ENCODE results near the gene CDON.

The CDON gene

DNA sequence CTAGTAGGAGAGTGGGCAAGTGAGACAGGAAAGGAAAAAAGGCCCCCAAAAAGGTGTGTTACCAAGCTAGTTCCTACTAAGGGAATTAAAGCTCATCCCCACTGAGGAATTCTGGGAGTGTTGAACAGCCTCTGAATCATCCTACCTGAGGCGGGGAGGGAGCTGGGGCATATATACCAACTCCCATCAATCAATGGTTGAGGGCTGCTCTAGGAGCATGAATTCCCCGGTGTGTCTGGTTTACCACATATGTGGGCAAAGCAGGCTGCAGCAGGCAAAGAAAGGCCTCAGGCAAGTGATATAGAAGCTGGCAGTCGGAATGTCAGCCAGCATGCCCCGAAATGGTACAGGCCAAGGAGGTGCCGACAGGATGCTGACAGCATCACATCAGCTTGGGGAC is 23.6 kb upstream of the CDON start:
- H3K27ac ChIP-seq: no peak overlapping the region
- H3K4me3 ChIP-seq: no peak overlapping the region

DNA sequence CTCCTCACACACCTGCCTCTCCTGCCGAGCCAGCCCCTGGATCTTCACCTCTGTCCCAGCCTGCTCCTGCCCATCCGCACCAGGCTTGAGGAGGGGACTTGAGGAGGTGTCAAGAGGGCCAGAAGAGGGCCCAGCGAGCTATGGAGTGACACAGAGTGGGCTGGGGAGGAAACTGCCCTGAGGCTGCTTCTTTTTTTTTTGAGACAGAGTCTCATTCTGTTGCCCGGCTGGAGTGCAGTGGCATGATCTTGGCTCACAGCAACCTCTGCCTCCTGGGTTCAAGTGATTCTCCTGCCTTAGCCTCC is 21.9 kb upstream of the CDON start:
- H3K4me3 ChIP-seq: no peak overlapping the region

DNA sequence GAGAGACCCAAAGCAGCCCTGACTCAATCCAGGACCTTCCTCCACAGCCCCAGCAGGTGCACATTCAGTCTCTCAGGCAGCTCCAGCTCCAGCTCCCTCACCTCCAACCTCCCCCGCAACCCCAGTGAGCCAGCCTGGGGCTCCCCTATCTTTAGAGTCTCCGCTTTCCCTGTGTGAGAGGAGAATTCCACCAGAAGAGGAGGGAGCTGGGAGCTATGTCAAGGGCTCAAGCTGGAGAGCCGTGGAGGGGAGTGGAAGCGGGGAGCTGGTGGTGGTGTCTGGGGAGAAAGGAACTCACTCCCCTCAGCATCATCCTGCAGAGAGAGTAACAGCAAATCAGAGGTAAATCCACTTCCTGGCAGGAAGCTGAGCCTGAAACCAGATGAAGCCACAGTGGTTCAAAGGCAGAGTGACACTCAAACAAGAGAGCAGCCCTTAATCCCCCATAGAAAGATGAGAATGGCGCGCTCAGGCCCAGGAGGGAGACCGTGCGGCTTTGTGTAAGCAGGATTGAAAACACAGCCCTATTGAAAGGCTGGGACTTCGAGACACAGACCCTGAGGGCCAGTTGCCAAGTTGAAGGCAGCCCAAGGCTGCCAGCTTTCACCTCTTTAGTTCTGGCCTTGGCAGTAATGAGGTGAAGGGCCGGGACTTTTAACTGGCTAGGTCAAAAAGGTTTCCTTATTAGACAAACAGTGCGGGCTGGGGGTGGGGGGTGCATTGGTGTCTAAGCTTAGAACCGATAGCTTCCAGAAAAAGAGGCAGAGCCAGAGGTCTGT is 21.4 kb upstream of the CDON start:
- no peak overlapping the region for H3K4me3 ChIP-seq
- peak overlapping the region in 3 of 21 experiments; percentile 48 to 74 (median 56) for H3K27ac ChIP-seq

More for the DNA sequence above, 21.9 kb upstream of the CDON start:
- peak overlapping the region in 3 of 21 experiments; percentile 48 to 74 (median 56) for H3K27ac ChIP-seq

DNA sequence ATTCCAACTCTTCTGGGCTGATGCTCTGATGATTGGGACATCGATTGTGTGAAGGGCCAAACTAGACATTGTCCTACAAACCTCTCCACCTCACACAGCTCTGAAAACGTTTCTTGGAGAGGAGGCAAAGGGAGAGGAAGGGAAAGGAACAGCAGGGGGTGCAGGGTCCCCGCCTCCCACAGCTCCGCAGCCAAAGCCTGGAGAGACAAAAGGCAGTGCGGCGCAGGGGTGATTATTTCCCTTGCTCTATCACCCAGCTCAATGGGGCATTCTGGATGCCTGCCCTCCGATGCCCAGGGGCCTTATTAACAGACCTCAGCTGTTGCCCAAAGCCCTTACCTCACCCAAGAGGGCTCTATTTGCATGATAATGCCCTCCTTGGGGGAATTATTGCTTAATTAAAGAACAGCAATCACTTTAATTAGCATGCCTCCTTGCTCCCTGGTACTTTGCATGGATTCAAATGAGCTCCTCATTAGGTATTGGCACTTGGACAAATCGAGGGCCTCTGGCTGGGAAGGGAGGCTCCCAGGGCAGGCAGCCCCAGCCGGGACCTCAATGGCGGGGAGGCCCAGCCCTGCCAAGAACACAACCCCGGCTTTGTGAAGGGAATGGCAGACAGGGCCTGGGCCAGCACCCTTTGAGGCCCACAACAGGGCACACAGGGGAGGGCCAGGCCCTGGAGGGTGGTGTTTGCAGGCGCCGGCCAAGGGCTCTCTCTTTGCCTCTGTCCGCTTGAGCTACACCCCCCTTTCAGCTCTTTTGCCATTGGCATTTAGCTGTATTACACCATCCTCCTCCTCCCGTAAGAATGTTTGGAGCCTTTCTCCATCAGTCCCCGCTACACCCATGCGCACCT is 19.8 kb upstream of the CDON start:
- H3K4me3 ChIP-seq: no peak overlapping the region
- peak overlapping the region in 1 of 21 experiments; percentile 30 for H3K27ac ChIP-seq

DNA sequence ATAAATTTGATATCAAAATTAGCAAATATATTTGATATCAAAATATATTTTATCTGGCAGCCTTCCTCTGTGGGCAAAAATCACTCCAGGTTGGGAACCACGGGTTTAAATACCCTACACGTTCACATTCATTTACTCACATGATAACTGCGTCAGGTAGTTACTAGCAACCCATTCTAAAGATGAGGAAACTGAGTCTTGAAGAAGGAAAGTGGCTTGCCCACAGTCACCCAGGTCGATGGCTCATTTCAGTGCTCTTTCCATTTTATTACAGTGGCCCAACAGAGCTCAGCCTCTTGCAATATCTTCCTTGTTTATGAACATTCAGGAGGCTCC is 19.2 kb upstream of the CDON start:
- Histone ChIP-seq H3K4me3 (no peak overlapping the region), H3K27ac (no peak overlapping the region)

DNA sequence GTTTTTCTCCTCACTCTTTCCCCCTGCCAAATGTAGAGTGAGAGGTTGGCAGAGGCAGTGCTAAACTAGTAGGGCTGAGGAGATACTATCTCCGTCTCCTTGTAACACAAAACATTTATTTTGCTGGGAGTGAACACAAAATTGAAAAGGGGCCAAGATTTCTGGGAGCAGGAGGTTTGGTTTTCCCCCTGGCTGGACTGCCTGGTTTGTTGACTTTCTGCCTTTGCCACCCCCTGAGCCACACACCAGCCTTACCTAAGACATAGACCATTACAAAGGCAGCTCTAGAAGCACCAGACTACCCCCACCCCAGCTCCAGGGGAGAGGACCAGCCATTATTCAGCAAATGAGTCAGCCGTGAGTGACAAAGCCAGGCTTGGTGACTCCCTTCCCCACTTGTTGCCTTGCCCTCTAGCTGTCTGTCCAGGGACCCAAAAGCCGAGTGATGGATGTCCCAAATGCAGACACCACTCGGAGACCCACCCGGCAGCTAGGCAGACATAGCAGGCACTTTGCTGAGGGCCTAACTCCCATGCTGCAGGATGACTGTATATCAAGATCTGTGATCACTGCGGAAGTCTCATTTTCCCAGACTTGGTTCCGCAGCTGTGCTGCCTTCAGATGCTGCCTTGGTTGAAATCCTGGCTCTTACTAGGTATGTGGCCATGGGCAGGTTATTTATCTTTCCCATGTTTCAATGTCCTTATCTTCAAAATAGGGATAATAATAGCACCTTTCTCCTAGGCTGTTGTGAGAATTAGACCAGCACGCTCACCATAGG is 17.7 kb upstream of the CDON start:
- Histone ChIP-seq H3K27ac (peak overlapping the region in 8 of 21 experiments; percentile 4 to 56 (median 40)), H3K4me3 (no peak overlapping the region)

DNA sequence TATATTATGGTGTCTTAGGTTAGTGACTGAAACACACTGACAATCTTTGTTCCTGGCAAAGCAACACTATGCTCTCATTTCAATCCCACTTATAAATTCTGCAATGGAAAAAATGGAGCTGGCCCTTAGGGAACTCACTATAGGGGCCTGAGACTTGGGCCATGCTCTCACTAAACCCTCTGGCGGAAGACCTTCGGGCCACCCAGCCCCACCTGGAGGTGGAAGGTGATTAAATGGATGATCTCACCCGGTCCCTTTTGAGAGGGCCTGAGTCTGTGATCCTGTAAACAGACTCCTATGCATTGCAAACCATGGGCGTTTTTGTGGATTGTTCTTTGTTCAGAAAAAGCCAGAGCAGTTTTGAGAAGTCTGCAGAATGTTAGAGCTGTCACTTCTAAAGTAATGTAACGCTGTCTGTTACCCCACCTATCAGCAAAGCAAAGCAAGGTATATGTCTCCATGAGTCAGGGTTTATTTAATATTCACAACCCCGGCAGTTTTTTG is 17.0 kb upstream of the CDON start:
- Histone ChIP-seq H3K4me3 (no peak overlapping the region), H3K27ac (peak overlapping the region in 8 of 21 experiments; percentile 19 to 56 (median 45))

DNA sequence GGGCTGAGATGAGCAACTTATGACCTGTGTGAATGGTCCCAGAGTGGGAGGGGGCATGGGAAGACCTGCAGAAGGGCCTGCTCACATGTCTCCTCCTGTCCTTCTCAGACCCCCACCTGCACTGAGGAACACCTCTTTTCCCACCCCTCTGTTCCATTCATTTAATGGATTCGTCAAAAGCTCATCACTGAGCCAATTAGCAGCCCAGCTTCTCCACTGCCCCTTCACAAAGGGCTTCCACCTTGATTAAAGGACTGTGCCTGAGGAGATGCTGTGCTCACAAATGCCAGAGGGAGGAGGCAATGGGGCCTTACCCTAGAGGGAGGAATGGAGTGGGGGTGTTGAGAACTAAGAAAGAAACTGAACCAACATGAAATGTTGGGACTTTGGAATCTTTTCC is 14.0 kb upstream of the CDON start:
- no peak overlapping the region for H3K4me3 ChIP-seq
- no peak overlapping the region for H3K27ac ChIP-seq

DNA sequence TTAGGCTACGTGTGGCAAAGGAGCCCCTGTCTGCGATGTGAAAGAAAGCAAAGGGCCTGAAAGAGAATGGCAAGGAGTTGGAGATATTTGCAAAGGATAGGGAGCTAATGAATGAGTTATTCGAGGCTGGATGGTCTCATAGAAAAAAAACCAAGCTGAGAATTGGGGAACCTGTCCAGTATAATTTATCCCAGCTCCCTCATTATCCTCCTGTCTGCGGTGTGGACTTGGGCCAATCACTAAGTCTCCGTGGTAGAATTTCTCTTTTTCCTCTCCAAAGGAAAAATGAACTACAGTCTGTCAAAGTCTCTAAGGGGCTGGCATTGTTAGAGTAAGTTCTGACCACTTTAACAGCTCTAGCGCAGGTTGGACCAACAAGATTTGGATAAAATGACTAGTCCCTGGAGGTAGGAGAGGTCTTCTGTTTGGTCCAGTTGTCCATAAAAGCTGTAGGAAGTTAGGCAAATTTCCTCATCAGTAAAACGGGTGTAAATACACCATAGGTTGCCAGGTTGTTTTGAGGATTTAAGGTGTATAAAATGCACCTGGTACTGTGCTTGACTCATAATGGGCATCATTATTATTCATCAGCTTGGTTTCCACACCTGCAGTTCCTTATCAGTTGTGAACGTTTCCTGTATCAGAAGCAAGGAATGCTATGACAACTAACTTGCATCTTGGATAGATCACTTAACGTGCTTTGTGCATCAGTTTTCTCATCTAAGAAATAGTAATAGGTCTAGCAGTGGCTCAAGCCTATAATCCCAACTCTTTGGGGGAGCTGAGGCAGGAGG is 10.3 kb upstream of the CDON start:
- Histone ChIP-seq H3K4me3 (no peak overlapping the region), H3K27ac (no peak overlapping the region)

DNA sequence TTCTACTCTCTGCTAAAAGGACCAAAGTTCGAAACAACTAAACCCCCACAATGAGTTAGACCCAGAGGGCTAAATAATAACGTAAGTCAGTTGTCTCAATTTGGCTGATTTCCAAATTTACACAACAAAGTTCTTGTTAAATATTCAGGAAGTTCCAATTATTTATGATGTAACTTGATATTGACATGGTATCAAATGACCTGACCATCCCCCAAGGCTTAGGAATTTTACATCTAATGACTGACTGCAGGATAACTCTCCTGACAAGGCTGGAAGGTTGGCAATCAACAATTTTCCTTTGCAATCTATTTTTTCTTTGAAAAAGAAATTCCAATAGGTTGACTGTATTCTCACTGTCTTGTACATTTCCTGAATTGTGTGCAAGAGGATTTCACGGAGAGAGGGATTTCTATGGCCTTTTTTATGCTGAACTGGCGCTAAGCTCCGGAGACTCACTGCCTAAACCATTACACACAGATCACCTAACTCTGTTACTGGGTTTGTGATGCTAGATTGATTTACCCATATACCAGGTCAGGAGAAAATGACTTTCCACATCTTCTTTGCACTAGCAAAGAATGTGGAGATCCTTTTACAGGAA is 9.6 kb upstream of the CDON start:
- Histone ChIP-seq H3K4me3 (no peak overlapping the region), H3K27ac (no peak overlapping the region)

DNA sequence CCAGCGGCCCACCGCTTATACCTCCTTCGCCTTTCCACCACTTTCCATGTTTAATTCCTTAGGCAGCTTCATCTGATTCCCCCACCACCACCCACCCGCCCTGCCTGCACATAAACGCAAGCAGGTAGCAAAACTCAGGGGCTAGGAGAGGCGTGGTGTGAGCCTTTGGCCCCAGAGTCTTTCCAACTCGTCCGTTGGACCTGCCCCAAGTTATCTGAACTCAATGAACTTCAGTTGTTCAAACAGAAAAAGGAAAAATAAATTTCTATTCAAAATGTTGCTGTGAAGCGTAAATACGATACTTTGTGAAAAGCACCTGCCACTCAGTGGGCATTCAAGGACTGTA is 814 bp upstream of the CDON start:
- Histone ChIP-seq H3K4me3 (peak overlapping the region in 6 of 7 experiments; percentile 69 to 91 (median 82)), H3K27ac (peak overlapping the region in 4 of 21 experiments; percentile 90 to 96 (median 94))

DNA sequence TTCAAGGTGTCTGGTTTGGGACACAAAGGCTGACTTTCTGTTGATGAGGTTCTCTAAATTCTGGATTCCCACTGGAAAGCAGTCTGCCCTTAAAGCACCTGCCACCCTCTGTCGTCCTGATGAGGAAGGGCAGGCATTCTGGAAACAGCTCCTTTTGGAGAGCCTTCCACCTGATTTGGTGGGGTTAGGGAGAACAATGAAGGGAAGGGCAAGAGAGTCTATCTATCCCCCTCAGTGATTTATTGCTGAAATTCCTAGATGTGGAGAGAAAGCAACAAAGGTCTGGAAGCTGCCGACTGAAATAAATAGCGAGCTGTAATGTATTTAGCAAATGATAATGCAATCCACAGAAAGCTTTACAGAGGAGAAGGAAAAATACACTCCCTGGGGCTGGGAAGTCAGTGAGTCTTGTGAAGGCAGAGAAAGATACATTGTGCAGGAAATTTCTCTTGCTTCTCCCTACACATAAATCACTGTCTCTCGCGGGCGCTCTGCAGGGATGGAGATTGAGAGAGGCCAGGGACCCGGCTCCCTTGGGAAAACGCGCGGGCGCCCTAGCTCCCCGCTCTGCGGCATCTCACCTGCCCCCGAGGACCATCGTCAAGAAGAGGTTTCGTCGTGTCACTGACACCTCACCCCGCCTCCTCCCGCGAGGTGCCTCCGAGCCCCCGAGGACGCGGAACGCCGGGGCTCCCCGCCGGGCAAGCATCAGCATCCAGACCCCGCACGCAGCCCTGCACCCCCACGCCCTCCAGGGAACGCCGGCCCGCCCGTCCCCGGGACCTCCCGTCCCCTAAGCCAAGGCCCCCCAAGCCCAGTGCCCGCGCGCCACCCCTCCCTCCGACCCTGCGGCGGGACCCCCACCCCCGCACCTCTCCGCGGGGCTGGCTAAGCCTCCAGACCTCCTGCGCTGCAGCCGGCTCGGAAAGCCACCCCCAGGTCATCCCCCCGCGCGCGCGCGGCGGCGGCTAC is 673 bp downstream of the CDON start:
- peak overlapping the region in 20 of 21 experiments; percentile 47 to 96 (median 88) for H3K27ac ChIP-seq
- peak overlapping the region; percentile 57 to 91 (median 82) for H3K4me3 ChIP-seq

DNA sequence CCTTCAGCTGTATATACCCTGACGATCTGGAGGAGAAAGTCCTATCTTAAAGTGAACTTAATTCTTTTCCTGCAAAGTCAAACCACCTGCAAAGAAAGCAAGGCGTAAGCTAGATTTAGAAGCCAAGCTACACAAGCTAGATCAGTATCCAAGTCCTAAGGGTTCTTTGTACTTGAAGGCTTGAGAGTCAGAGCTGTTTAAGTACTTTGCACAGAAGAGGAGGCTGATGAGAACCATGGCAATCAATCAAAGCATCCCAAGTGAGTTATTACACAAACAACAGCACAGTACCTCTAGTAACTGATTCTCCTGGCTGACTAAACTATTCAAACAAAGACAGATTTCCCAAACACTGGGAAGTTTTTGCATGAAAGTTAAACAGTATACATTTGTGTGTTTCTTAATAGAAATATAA is 1.9 kb downstream of the CDON start:
- H3K27ac ChIP-seq: peak overlapping the region in 4 of 21 experiments; percentile 5 to 94 (median 22)
- H3K4me3 ChIP-seq: peak overlapping the region in 3 of 7 experiments; percentile 10 to 91 (median 82)

DNA sequence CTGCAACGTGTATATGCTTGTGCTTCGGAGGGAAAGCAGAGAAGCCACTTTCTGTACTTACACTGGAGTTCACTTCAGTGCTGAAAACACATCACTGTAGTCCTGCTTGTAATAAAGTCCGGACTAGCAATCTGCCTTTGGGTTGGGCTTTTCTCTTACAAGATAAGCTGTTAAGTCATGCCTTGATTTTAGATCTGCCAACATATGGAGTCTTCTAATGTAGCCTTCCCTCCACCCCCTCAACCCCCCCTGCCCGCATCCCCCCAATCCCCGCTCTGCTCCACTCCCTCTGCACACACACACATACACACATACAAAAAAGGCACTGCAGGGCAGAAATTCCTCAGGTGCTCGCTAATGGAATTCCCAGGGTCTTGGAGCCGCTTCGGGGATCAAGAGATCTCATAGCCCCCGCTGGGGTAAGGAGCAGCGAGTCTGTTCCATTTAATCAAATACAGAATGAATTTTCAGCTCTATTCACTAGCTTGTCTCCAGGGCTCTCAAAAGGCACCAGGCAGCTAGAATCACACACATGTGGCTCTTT is 3.4 kb downstream of the CDON start:
- Histone ChIP-seq H3K27ac (peak overlapping the region in 9 of 21 experiments; percentile 2 to 62 (median 22)), H3K4me3 (peak overlapping the region in 2 of 7 experiments; percentile 12 to 31)

DNA sequence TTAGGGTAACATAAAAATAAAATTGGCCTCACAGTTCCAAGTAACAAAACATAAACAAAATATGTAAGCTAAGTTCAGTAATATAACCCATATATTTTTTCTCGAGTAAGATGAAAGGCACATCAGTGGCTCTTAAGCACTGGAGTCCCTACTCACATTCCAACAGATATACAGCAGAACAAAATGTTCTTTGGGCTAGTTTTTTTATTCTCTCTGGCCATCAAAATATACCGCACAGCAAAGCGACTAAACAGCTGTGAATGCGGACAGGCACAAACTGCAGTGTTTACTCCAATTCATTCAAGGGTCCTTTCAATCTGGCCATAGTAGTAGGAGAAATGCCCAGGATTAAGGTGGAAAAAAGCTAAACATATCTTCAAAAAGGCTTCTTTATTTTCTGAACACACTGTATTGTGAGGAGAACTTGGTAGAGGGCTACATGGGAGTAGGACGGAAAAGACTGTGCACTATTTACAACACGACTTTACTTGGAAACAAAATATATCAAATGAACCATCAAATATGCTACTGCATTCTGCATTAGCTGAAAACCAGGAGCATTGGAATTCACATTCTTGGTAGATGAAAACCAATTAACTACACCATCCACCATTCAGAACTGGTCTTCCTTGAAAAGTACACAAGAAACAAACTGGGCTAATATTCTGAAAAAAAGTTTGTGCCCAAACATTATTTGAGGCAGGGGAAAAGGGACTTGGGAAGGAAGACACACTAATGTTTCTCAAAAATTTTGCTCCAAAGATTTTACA is 4.4 kb downstream of the CDON start:
- peak overlapping the region in 6 of 21 experiments; percentile 11 to 50 (median 38) for H3K27ac ChIP-seq
- peak overlapping the region in 2 of 7 experiments; percentile 12 to 31 for H3K4me3 ChIP-seq

DNA sequence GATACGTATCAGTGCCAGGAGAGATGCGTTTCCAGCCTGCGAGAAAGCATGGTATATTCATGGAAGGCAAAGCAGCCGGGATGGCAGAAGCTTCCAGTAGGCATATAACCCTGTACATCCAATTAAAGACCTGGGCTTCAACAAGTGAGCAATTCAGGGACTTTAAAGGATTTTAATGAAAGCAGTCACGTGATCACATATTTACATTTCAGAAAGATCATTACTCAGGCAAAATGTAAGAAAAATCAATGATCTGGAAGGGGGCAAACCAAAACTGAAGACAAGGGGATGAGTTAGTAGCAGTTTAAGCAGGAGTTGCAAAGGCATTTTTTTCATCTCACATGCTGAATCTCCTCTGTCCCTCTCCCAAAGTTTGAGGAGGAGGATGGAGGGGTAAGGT is 7.8 kb downstream of the CDON start:
- no peak overlapping the region for H3K27ac ChIP-seq
- no peak overlapping the region for H3K4me3 ChIP-seq

DNA sequence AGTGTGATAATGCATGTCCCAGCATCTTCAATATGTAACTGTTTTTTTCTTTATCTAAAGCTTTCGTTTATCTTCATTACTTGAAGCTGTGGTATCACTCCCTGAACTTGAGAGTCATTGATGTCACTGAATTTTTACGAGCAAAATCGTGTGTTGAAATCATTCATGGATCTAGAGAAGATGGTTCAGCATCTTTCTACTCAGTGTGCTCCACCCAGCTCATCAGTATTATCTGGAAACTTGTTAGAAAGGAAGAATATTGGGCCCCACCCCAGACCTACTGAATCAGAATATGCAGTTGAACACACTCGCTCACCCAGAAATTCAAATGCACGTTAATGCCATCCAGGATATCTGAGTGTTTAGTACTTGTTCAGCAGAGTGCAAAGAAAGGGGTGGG is 8.3 kb downstream of the CDON start:
- Histone ChIP-seq H3K27ac (no peak overlapping the region), H3K4me3 (no peak overlapping the region)
